HG03095 (cell line): ENCODE results near the gene KRTAP4-16.
"Not testable (repeated sequence)": the region's sequence is repeated elsewhere in the genome, so short reads cannot be mapped to it uniquely, and the experiment has no call there.

Experiments used
- ATAC-seq: cut with Tn5 transposase; IDR thresholded peaks from one replicate; pipeline ENCODE4 v1.9.1; 2021; ENCODE audit warnings: moderate library complexity; ENCODE audit not compliant: unreplicated experiment

KRTAP4-16 gene

DNA sequence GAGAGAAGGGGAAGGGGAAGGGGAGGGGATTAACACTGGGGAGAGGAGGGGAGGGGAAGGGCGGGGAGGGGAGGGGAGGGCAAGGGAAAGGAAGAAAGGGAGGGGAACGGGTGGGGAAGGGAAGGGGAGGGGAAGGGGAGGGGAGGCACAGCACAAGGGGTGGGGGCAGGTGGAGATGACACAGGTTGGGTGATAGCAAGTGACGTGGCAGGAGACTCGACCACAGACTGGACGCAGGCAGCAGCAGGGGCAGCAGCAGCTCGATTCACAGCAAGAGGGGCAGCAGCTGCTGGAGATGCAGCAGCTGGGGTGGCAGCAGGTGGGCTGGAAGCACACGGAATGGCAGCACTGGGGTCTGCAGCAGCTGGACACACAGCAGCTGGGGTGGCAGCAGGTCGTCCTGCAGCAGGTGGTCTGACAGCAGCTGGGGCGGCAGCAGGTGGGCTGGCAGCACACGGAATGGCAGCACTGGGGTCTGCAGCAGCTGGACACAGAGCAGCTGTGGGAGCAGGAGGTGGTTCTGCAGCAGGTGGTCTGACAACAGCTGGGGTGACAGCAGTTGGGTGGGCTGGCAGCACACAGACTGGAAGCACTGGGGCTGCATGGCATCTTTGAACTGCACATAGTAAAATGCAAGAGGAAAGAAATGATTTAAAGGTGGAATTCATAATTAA lies at the start of gene KRTAP4-16:
KRTAP4-16 (minus strand) TSS at position 624 of the 674 bp plus-strand sequence; CDS start at position 624, 0 bp downstream.
- ATAC-seq, result no peak

DNA sequence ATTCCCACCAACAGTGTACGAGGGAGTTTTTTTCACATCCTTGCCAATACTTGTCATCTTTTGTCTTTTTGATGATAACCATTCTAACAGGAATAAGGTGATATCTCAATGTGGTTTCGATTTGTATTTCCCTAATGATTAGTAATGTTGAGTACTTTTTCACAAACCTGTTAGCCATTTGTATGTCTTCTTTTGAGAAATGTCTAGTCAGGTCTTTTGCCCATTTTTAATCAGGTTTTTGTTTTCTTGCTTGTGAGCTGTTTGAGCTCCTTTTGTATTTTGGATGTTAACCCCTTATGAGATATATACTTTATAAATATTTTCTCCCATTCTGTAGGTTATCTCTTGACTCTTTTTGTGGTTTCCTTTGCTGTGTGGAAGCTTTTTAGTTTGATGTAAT lies 49.5 kb upstream of the KRTAP4-16 start:
- no peak for ATAC-seq

DNA sequence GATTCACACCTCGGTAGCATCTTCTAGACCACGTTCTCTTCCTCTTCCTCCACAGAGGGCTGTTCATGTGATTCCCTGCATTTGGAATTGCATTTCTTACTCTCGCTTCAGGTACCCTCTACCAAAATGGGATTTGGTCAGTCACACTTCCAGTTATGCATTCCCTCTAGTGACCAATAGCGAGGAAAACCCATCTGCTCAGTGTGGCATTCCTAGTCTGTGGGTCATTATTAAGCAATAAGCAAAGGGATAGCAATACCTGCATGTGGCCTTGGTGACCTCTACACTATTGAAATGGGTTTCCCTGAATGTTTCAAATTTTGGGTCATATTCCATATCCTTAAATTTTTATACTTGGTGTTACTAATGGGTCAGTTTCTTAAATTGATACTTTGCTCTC lies 48.0 kb upstream of the KRTAP4-16 start:
- ATAC-seq, result no peak

GRCh38 chr17:41149652-41149985 lies 47.6 kb upstream of the KRTAP4-16 start, which contains the start of gene KRTAP4-5:
Gene KRTAP4-5 (minus strand): TSS chr17:41149825. CDS start chr17:41149767, 58 bp downstream.
- ATAC-seq, result no peak

DNA sequence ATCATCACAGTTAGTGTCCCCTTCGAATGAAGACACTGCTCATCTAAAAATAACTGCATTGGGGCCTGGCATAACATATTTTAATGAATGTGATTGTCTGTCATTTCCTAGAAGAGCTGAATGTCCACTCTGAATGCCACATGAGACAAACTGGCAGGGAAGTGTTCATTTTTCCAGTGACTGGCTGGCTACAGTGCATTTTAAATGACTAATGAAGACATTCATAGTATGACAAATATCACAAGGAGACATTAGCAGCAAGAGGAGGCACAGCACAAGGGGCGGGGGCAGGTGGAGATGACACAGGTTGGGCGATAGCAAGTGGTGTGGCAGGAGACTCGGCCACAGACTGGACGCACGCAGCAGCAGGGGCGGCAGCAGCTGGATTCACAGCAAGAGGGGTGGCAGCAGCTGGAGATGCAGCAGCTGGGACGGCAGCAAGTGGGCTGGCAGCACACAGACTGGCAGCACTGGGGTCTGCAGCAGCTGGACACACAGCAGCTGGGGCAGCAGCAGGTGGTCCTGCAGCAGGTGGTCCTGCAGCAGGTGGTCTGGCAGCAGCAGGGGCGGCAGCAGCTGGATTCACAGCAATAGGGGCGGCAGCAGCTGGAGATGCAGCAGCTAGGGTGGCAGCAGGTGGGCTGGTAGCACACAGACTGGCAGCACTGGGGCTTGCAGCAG lies 47.1 kb upstream of the KRTAP4-16 start:
- not testable (repeated sequence) for ATAC-seq

DNA sequence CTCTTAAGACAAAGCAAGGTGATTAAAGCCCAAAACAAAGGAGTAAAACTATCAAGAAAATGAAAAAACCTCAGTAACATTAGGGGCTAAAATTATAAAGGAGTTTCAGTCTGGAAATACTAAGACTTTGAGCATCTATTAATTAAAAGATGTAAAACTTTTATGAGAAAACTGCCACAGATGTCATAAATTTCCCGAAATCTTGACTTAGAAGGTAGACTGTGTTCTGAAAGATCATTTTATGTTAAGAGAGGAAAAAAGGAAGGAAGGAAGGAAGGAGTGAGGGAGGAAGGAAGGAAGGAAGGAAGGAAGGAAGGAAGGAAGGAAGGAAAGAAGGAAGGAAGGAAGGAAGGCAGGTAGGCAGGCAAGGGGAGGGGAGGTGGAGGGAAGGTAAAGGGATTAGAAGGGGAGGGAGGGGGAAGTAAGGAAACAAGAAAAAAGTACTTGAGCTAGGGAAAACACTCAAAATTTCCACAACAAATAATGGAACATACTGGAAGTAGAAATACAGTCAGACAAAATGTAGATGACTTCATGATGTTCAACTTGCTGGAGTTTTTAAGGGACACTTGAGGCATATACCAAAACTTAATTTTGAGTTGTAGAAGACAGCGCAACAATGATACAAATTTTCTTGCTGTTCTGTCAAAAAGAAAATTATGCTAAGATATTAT lies 45.7 kb upstream of the KRTAP4-16 start:
- ATAC-seq, result no peak

DNA sequence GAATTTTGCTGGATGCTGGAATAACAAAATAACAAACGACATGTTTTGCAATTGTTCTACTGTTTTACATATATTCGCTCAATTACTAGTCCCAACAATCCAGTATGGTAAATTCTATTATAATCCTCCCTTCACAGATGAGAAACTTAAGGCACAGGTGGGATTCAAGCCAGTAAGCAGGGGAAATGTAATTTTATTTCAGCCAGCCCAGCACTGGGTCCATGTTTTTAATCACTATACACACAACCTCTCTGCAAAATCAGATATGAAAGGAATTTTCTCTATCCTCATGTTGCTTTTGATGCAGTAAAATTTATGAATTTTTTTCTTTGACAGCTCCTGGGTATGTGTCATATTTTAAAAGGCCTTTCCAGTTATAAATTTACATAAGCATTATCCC lies 43.3 kb upstream of the KRTAP4-16 start:
- ATAC-seq, result no peak

GRCh38 chr17:41144846-41145245 lies 42.8 kb upstream of the KRTAP4-16 start:
- ATAC-seq, result no peak

- no peak for ATAC-seq
These were observed 39.4 kb upstream of the KRTAP4-16 start for GRCh38 chr17:41141361-41141760.

DNA sequence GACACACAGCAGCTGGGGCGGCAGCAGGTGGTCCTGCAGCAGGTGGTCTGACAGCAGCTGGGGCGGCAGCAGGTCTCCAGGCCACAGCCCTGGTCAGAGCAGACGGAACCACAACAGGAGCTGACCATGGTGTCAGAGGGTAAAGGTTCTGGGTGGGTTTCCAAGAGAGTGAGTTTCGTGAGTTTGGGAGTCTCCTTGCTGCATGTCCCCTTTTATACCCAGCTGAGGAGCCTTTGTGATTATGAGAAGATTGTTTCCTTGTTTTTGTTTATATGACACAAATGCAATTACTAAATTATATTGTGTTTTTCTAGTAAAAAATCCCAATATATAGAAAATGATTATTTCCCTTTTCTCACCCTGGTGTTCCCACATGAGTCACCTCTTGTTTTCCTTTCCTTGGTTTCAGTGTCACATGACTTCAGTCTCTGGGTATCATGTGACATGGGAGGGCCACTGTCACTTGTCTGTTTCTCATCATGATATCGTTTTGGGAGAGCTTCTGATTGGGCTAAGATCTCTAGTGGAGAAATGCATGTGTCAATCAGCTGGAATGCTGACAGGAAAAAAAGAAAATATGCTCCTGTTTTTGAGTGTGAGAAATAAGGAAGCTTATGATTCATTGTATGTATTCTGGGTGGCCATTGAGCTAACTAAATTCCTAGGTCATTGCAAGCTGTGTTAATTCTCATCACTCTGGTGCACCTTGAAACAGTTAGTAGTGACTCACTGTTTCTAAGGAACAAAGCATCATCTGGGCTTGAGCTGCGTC lies 38.5 kb upstream of the KRTAP4-16 start, which contains the start of gene KRTAP4-6:
KRTAP4-6 (minus strand) TSS at position 185 of the 772 bp plus-strand sequence; CDS start at position 128, 57 bp downstream.
- no peak for ATAC-seq

DNA sequence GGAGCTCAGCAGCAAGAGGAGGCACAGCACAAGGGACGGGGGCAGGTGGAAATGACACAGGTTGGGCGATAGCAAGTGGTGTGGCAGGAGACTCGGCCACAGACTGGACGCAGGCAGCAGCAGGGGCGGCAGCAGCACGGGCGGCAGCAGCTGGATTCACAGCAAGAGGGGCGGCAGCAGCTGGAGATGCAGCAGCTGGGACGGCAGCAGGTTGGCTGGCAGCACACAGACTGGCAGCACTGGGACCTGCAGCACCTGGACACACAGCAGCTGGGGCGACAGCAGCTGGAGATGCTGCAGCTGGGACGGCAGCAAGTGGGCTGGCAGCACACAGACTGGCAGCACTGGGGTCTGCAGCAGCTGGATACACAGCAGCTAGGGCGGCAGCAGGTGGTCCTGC lies 37.9 kb upstream of the KRTAP4-16 start:
- not testable (repeated sequence) for ATAC-seq

- ATAC-seq, result no peak
These were observed 32.1 kb upstream of the KRTAP4-16 start for GRCh38 chr17:41133880-41134735.

GRCh38 chr17:41131979-41132378 lies 30.0 kb upstream of the KRTAP4-16 start:
- ATAC-seq, result no peak

DNA sequence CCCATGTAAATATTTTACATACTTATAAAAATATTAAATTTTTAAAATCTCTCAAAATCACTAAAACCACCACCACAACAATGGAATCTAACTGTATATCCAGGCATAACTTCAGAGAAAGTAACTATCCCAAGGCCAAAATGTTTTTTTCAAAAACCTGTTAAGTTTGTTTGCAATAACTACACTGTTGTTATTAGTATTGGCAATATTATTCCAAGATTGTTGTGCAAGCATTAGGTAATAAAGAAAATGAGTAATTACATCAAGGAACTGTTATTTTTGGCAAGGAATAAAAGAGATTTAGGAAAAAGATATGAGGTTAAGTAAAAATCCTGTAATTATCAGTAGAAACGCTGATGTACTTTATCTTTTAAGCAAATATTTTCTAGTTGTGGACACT lies 25.4 kb upstream of the KRTAP4-16 start:
- ATAC-seq, result no peak

- no peak for ATAC-seq
These were observed 24.4 kb upstream of the KRTAP4-16 start for GRCh38 chr17:41126412-41126811.

DNA sequence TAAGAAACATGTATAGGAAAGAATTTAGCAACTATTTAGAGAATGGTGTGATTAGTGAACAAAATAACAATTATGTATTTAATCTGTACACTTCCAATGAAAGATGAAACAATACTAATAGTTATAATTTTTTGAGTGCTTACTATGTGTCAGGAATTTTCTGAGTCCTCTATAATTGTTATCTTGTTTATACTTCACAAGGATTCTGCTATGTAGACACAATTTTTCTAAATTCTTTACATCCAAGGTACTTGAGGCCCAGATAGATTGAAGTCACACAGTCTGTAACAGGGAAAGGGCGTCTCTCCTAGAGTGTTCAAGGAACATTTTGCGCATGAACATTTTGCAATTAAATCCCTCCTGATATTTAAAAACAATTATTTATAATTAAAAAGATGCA lies 23.1 kb upstream of the KRTAP4-16 start:
- no peak for ATAC-seq

DNA sequence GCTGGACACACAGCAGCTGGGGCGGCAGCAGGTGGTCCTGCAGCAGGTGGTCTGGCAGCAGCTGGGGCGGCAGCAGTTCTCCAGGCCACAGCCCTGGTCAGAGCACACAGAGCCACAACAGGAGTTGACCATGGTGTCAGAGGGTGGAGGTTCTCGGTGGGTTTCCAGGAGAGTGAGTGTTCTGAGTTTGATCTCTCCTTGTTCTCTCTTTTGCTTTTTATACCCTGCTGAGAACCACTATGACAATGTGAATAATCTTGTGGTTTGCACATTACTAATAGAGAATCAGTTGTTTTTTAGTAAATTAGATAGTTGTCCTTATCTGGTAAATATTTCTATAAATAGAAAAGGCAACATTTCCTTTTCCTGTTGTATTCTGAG lies 22.0 kb upstream of the KRTAP4-16 start, which contains the start of gene KRTAP4-12:
KRTAP4-12 (minus strand) TSS at position 192 of the 381 bp plus-strand sequence; CDS start at position 132, 60 bp downstream.
- ATAC-seq, result not testable (repeated sequence)

DNA sequence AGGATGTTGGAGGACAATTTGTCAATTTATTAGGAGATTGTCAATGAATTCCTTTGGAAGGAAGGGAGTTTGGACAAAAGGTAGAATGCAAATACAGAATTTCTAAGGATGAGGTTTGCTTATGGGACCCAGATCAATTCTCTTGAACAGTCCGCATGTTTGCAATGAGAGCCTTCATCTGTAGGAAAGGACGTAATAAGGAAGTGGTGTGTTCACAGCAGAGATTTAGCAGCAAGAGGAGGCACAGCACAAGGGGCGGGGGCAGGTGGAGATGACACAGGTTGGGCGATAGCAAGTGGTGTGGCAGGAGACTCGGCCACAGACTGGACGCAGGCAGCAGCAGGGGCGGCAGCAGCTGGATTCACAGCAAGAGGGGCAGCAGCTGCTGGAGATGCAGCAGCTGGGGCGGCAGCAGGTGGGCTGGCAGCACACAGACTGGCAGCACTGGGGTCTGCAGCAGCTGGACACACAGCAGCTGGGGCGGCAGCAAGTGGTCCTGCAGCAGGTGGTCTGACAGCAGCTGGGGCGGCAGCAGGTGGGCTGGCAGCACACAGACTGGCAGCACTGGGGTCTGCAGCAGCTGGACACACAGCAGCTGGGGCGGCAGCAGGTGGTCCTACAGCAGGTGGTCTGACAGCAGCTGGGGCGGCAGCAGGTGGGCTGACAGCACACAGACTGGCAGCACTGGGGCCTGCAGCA lies 21.4 kb upstream of the KRTAP4-16 start:
- not testable (repeated sequence) for ATAC-seq

DNA sequence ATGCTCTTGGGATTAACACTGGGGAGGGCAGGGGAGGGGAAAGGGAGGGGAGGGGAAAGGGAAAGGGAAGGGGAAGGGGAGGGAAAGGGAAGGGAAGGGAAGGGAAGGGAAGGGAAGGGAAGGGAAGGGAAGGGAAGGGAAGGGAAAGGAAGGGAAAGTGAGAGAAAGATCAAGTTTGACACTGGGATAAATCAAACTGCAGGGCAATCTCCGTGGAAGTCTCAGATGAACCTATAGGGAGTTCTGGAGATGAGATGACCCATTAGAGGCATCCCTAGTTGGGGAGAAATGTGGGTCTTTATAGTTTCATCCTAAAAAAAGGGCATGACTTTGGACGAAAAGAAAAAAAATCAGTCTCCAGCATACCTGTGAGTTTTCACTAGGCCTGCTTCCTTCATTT lies 19.7 kb upstream of the KRTAP4-16 start:
- no peak for ATAC-seq
